ENCODE data around the gene LTBP4. TPM values are rescaled to one million over a fixed set of nuclear protein-coding genes. Genes with fewer than 3 reads are reported as not detected.

Gene LTBP4
- total and polyA plus RNA-seq, 12 donors = 15.3 to 272 (median 121) TPM

DNA sequence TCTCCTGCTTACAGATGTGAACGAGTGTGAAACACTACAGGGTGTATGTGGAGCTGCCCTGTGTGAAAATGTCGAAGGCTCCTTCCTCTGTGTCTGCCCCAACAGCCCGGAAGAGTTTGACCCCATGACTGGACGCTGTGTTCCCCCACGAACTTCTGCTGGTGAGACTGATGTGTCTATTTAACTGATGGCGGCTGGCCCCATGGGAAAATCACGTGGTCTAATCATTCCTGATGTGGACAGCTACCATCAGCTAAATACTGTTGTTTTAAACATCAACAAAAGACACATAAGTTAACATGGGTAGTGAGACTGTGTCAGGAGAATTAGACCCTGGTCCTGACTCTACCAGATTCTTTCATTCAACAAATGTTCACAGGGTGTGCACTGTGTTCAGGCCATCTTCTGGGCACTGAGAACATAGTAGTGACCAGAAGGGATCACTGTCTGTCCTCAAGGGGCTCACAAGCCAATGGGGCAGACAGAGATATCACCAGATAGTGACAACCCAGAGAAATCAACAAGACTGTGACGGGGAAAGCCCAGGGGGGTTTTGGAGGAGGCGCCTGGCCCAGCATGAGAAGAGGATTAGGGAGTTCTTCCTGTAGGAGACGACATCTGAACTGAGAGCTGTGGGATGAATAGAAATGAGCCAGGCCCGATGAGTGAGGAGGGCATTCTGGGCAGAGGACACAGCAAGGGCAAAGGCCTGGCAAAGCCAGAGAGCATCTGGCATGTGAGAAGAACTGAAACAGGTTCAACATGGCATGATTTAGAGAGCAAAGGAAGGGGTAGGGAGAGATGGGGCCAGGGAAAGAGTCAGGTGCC is 18.4 kb downstream of the LTBP4 start:
- WGBS, 4 donors = 70 to 82% (median 76%) methylated on average over 10 to 11 of the region's 11 CpGs
- intact Hi-C loops (cut with DNase I) = no loop called here
- H3K36me3 ChIP-seq (replicated peaks in 1 of 2) = peaks cover 0 to 39% of the 10 kb centered on the region in 2 donors
- TF ChIP-seq POLR2A (IDR thresholded peaks at IDR 0.05) = no peak
- TF ChIP-seq, protein P1, sequence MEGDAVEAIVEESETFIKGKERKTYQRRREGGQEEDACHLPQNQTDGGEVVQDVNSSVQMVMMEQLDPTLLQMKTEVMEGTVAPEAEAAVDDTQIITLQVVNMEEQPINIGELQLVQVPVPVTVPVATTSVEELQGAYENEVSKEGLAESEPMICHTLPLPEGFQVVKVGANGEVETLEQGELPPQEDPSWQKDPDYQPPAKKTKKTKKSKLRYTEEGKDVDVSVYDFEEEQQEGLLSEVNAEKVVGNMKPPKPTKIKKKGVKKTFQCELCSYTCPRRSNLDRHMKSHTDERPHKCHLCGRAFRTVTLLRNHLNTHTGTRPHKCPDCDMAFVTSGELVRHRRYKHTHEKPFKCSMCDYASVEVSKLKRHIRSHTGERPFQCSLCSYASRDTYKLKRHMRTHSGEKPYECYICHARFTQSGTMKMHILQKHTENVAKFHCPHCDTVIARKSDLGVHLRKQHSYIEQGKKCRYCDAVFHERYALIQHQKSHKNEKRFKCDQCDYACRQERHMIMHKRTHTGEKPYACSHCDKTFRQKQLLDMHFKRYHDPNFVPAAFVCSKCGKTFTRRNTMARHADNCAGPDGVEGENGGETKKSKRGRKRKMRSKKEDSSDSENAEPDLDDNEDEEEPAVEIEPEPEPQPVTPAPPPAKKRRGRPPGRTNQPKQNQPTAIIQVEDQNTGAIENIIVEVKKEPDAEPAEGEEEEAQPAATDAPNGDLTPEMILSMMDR (IDR thresholded peaks at IDR 0.05) = no peak
- H3K4me3 ChIP-seq = no peak overlapping the region
- H3K9me3 ChIP-seq (replicated peaks in 1 of 3) = no peaks in the 10 kb centered on the region
- no peaks in the 10 kb centered on the region for H3K4me1 ChIP-seq (replicated peaks in 1 of 2)
- H3K27me3 ChIP-seq = no peaks in the 10 kb centered on the region
- DNase-seq = no peak
- H3K27ac ChIP-seq = no peak overlapping the region

DNA sequence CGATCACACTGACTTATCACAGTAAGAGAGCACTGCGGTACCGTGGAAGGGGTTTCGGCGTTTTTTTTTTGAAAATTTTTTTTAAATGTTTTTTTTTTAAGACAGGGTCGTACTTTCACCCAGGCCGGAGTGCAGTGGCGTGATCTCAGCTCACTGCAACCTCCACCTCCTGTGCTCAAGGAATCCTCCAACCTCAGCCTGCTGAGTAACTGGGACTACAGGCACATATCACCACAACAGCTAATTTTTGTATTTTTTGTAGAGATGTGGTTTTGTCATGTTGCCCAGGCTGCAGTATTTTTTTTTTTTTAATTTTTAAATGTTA is 19.0 kb downstream of the LTBP4 start:
- Histone ChIP-seq H3K4me3 (no peak overlapping the region), H3K9me3 (replicated peaks in 1 of 3) (no peaks in the 10 kb centered on the region), H3K4me1 (replicated peaks in 1 of 2) (no peaks in the 10 kb centered on the region), H3K27ac (no peak overlapping the region), H3K36me3 (replicated peaks in 1 of 2) (peaks cover 0 to 39% of the 10 kb centered on the region in 2 donors), H3K27me3 (no peaks in the 10 kb centered on the region)
- intact Hi-C loops (cut with DNase I) = no loop called here
- no peak for DNase-seq
- TF ChIP-seq POLR2A (IDR thresholded peaks at IDR 0.05) = no peak
- WGBS, 4 donors = 87 to 97% (median 93%) methylated on average over 8 of the region's 8 CpGs

DNA sequence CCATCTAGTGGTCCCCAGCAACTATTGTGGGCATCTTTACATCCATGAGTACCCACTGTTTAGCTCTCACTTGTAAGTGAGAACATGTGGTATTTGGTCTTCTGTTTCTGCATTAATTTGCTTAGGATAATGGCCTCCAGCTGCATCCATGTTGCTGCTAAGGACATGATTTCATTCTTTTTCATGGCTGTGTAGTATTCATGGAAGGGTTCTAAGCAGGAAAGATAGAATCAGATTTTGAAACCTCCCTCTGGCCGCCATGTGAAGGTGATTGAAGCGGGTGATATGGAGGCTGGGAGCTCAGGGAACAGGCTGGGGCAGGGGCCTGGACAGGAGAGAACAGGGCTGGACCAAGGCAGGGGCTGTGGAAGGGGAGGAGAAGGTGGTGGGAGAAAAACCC is 20.1 kb downstream of the LTBP4 start:
- no peaks in the 10 kb centered on the region for H3K4me1 ChIP-seq (replicated peaks in 1 of 2)
- peaks cover 0 to 45% of the 10 kb centered on the region in 2 donors for H3K36me3 ChIP-seq (replicated peaks in 1 of 2)
- no peak for DNase-seq
- TF ChIP-seq, protein P1 (IDR thresholded peaks at IDR 0.05) = no peak
- no peak for TF ChIP-seq POLR2A (IDR thresholded peaks at IDR 0.05)
- no peaks in the 10 kb centered on the region for H3K27me3 ChIP-seq
- no peaks in the 10 kb centered on the region for H3K9me3 ChIP-seq (replicated peaks in 1 of 3)
- no peak overlapping the region for H3K27ac ChIP-seq
- intact Hi-C loops (cut with DNase I) = no loop called here
- no peak overlapping the region for H3K4me3 ChIP-seq
- 47 to 81% (median 71%) methylated on average over 2 of the region's 2 CpGs for WGBS, 4 donors

DNA sequence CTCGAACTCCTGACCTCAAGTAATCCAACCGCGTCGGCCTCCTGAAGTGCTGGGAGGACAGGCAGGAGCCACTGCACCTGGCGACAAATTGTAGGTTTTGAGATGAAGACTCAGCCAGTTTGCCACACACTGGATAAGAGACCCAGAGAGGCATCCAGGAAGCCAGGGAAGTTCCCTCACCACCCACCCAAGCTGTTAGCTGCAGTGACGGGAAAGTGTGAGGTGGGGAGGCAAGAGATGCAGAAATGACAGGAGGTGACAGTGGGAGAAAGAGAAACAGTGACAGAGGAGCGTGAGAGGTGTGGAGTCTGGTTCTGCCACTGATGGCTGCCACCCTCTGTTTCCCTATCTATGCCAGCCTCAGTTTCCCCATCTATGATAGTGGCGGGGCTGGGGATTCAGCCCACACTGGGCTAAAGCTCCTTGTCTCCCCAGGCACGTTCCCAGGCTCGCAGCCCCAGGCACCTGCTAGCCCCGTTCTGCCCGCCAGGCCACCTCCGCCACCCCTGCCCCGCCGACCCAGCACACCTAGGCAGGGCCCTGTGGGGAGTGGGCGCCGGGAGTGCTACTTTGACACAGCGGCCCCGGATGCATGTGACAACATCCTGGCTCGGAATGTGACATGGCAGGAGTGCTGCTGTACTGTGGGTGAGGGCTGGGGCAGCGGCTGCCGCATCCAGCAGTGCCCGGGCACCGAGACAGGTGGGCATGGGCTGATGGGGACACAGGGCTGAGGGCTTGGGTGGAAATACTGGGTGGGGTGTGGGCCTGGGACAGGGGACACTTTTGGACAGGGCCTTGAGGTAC is 21.0 kb downstream of the LTBP4 start:
- intact Hi-C loops (cut with DNase I) = no loop called here
- no peaks in the 10 kb centered on the region for H3K27me3 ChIP-seq
- H3K36me3 ChIP-seq (replicated peaks in 1 of 2) = peaks cover 0 to 45% of the 10 kb centered on the region in 2 donors
- H3K4me1 ChIP-seq (replicated peaks in 1 of 2) = no peaks in the 10 kb centered on the region
- 90 to 94% (median 93%) methylated on average over 17 to 24 of the region's 24 CpGs for WGBS, 4 donors
- H3K27ac ChIP-seq = no peak overlapping the region
- no peak for DNase-seq
- H3K4me3 ChIP-seq = no peak overlapping the region
- H3K9me3 ChIP-seq (replicated peaks in 1 of 3) = no peaks in the 10 kb centered on the region
- TF ChIP-seq, protein P1 (IDR thresholded peaks at IDR 0.05) = no peak
- no peak for TF ChIP-seq POLR2A (IDR thresholded peaks at IDR 0.05)
